ENCODE data around the gene KDM2A.

The KDM2A gene

GRCh38 chr11:67239783-67240575, 120.9 kb downstream of the KDM2A start:
- DNase-seq = peak; percentile 99

DNA sequence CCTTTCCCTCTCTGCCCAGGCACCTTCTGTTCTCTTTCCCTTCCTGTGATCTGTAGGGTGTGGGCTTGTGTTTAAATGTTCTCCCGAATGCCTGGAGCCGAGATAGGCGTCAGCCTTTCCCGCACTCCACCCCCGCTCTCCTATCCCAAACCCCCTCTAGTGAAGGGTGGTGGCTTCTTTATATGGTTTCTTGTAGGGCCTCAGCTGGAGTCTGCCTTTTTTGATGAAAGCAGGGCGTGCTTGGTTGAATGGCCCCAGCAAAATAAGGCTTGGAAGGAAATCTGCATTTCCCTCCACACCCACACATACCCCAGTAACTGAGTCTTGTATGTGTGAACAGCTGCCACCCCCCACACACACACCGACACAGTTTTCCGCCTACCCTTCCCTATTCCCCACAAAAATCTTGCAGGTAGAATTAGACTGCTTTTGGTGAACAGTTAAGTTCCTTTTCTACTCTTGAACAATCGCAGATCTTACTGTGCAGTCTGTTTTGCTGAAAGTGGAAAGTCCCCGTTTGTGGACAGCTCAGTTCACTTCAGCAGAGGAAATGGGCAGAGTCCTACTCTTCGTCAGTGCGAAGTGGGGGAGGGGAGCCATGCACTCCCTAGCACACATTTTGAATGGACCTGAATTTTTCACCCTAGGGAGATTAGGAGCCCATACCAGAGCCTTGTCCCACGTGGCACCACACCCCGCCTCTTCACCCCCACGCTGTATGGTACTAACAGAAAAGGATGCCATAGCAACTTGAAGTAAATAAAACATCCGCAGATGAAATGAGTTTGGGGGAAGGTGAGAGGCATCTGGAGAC, 121.7 kb downstream of the KDM2A start:
- DNase-seq = peak; percentile 69

- no peak for DNase-seq
Observed at GRCh38 chr11:67242548-67242947, 123.5 kb downstream of the KDM2A start.

DNA sequence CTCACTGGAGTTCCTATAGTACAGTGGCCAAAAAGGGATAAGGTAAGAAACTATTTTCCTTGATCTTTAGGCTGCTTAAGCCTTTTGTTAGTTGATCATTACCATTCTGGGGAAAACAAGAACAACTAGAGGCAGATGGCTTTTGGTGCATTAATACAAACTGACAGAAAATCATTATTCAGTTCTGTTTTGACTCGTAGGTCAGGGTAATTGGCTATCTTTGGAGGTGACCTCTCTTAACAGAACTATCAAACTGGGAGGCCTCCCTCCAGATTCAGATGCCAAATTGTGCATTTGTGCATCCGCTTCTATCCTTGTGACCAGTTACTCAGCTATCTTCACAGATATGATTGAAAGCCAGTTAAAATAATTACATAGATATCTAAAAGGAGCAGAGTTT, 124.0 kb downstream of the KDM2A start:
- no peak for DNase-seq

GRCh38 chr11:67245046-67245445, 126.0 kb downstream of the KDM2A start:
- no peak for DNase-seq

GRCh38 chr11:67247946-67248550, 129.0 kb downstream of the KDM2A start:
- no peak for DNase-seq

DNA sequence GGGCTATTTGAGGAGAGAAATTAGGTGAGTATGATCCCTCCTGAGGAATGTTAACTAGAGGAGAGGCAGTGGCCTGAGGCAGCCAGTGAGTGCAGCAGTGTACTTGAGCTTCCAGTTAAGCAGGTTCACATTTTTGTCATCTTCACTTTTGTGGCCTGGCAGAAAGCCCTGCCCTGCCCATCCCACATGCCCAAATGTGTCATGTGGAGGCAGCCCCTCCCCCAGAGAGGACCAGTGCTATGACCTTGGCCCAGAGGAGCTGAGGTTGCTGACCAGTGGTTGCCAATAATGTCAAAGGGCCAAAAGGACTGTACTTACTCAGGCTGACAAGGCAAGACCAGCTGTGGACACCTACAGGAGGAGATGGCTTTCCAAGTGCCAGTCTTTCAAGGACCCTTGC, 129.6 kb downstream of the KDM2A start:
- no peak for DNase-seq

GRCh38 chr11:67250059-67251043, 131.3 kb downstream of the KDM2A start:
- DNase-seq = no peak

GRCh38 chr11:67251841-67252240, 132.8 kb downstream of the KDM2A start:
- no peak for DNase-seq

GRCh38 chr11:67252831-67253239, 133.8 kb downstream of the KDM2A start:
- peak; percentile 12 for DNase-seq

GRCh38 chr11:67253872-67254624, 135.0 kb downstream of the KDM2A start:
- DNase-seq = no peak

- DNase-seq = no peak
Observed at GRCh38 chr11:67254798-67255197, 135.7 kb downstream of the KDM2A start.

DNA sequence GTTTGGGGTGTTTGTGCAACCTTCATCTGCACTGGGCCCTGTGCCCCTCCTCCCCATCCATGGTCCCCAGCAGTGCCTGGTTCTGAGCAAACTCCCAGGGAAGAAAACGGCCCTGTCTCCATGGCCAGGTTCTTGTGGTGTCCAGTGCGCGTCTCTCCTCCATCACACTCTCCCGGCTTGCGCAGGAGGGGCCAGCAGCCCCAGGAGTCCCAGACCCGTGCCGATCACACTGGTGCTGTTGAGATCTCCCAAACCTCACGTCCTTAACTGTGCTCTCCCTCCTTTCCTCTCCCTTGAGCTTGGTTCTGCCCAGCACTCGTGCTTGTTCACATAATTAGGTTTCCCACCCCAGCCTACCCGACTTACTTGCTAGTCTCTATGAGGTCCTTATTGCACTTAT, 136.3 kb downstream of the KDM2A start:
- DNase-seq = no peak

DNA sequence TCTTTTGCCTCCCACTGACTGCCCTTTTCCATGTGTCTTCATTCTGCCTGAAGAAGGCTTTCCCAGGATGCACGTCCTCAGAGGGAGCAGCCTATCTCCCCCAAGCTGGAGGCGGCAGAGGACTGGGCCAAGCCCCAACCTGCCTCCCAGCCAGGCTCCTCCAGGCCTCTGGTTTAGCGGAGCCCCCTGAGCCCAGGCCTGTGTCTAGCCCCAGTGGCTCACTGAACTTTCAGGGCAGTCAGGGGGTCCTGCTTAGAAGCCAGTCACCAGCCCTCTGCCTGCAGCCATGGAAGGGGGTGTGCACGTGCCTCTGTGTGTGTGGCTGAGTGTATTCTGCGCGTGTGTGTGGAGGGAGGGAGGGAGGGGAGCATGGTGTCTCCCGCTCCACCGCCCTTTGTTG, 136.8 kb downstream of the KDM2A start:
- no peak for DNase-seq

- no peak for DNase-seq
Observed at GRCh38 chr11:67256477-67257135, 137.5 kb downstream of the KDM2A start.

GRCh38 chr11:67260406-67260805, 141.3 kb downstream of the KDM2A start:
- no peak for DNase-seq

- peak; percentile 22 for DNase-seq
Observed at GRCh38 chr11:67260885-67261639, 142.0 kb downstream of the KDM2A start.

GRCh38 chr11:67261640-67261945, 142.5 kb downstream of the KDM2A start:
- no peak for DNase-seq

GRCh38 chr11:67261946-67262681, 143.1 kb downstream of the KDM2A start:
- DNase-seq = no peak

Data from NCI-H2171 treated with DMSO at 0.1 percent for 48 hours (cell line).